Measurements from ENCODE around the gene ADH7.
"Not testable (repeated sequence)": the region's sequence is repeated elsewhere in the genome, so short reads cannot be mapped to it uniquely, and the experiment has no call there.

Gene ADH7

GRCh38 chr4:99367817-99368216 lies 67.3 kb downstream of the ADH7 start:
- not testable (repeated sequence) for H3K9ac ChIP-seq (ENCODE audit: low read depth, low read length)

GRCh38 chr4:99366491-99366890 lies 68.7 kb downstream of the ADH7 start:
- H3K36me3 ChIP-seq (ENCODE audit: insufficient read depth, low read depth, low read length): no peaks in the 10 kb centered on the region
- peaks cover 7% of the 10 kb centered on the region for H3K9me3 ChIP-seq (ENCODE audit: insufficient read depth, low read depth, low read length)
- H3K27ac ChIP-seq (ENCODE audit: low read length): no peak overlapping the region

More at GRCh38 chr4:99367817-99368216, 67.3 kb downstream of the ADH7 start:
- H3K9me3 ChIP-seq (ENCODE audit: insufficient read depth, low read depth, low read length): peaks cover 13% of the 10 kb centered on the region
- not testable (repeated sequence) for H3K4me3 ChIP-seq (ENCODE audit: low read length); H3K4me1 ChIP-seq (ENCODE audit: insufficient read depth, low read length); H3K27ac ChIP-seq (ENCODE audit: low read length); H3K27me3 ChIP-seq (ENCODE audit: insufficient read depth, low read length); H3K36me3 ChIP-seq (ENCODE audit: insufficient read depth, low read depth, low read length)

GRCh38 chr4:99362768-99363167 lies 72.4 kb downstream of the ADH7 start:
- no peaks in the 10 kb centered on the region for H3K27me3 ChIP-seq (ENCODE audit: insufficient read depth, low read length)
- no peak overlapping the region for H3K4me3 ChIP-seq (ENCODE audit: low read length)
- H3K27ac ChIP-seq (ENCODE audit: low read length): no peak overlapping the region
- 0 out of 2 replicates have a peak, but pooled peaks cover 4% of the 10 kb centered on the region for H3K4me1 ChIP-seq (ENCODE audit: insufficient read depth, low read length)
- H3K36me3 ChIP-seq (ENCODE audit: insufficient read depth, low read depth, low read length): no peaks in the 10 kb centered on the region
- H3K9me3 ChIP-seq (ENCODE audit: insufficient read depth, low read depth, low read length): peaks cover 16% of the 10 kb centered on the region; the same call in 1 of the 2 replicates
- H3K9ac ChIP-seq (ENCODE audit: low read depth, low read length): no peak overlapping the region

More at GRCh38 chr4:99366491-99366890, 68.7 kb downstream of the ADH7 start:
- Histone ChIP-seq H3K9ac (ENCODE audit: low read depth, low read length) (no peak overlapping the region), H3K4me1 (ENCODE audit: insufficient read depth, low read length) (0 out of 2 replicates have a peak, but pooled peaks cover 4% of the 10 kb centered on the region), H3K4me3 (ENCODE audit: low read length) (no peak overlapping the region), H3K27me3 (ENCODE audit: insufficient read depth, low read length) (no peaks in the 10 kb centered on the region)
